ENCODE data around the gene ARHGAP4.

ARHGAP4 gene

DNA sequence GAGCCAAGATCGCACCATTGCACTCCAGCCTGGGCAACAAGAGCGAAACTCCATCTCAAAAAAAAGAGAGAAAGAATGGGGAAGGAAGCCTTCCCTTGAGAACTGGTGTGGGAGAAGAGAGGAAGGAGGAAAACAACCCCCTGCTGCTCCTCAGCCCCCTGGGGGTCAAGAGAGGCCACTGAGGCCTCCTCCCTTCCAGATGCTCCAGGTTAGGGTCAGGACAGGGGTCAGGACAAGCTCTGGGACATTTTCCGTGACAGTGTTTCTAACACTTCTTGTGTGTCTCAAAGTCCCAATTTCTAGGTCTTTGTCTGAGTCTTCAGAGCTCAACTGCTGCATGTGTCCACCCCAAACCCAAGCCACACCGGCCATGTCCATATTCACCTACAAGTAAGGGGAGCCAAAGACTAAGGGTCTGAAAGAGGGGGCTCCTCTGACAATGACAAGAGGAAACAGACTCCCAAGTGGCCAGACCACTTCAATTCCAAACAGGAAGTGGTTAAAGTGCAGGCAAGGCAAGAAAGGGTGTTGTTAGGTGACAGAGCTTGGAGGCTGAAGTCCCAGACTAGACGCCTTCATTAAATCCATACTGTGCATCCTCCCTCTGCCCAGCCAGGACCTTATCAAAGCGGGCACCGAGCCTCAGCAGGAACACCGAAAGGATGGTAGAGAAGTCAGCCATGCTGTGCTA lies 48.3 kb downstream of the ARHGAP4 start:
- DNase-seq, result no peak

DNA sequence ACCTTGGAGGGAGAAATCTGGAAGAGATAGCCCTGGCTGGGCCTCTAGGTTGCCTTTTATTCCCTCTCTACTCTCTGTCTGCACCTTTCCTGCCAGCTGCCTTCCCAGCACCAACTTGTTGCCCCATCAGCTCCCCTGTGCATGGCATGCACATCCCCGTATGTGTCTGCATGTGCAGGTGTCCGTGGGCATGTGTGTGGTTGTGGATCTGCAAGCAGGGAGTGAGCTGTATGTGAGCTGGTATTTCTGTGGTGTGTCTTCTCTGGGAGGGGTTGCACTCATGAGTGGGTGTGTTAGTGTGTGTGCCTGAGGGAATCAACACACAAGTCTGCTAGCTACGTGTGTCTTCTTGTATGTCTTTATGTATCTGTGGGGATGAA lies 50.0 kb downstream of the ARHGAP4 start:
- DNase-seq, result no peak

DNA sequence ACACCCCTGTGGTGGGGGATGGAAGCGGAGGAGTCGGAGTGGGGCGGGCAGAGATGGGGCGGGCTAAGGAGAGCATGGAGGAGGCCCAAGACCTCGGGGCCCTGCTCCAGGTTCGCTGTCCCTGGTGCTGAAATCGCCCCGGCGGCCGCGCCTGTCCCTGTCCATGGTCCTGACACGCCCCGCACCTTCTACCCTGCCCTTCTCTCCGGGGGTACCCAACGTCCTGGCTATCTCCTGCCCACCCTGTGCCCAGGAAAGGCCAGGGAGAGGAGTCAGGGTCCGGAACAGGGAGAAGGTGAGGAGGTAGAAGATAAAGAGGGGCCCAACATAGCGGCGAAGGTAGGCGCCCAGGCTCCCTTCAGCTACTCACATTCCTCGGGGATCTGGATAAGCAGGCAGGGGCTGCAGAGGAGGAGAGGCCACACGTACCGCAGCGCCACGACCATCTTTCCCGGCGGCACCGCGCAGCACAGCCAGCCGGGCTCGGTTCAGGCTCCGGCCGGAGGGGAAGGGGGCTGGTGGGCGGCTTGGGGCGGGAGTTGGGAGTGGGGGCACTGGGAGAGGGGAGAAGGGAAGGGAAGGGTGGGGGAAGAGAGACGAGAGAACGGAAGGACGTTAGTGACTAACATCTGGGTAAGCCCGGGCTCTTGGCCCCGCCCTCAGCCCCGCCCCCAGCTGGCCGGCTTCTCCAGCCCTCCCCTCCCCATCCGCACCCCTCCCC lies 50.5 kb downstream of the ARHGAP4 start:
- no peak for DNase-seq

DNA sequence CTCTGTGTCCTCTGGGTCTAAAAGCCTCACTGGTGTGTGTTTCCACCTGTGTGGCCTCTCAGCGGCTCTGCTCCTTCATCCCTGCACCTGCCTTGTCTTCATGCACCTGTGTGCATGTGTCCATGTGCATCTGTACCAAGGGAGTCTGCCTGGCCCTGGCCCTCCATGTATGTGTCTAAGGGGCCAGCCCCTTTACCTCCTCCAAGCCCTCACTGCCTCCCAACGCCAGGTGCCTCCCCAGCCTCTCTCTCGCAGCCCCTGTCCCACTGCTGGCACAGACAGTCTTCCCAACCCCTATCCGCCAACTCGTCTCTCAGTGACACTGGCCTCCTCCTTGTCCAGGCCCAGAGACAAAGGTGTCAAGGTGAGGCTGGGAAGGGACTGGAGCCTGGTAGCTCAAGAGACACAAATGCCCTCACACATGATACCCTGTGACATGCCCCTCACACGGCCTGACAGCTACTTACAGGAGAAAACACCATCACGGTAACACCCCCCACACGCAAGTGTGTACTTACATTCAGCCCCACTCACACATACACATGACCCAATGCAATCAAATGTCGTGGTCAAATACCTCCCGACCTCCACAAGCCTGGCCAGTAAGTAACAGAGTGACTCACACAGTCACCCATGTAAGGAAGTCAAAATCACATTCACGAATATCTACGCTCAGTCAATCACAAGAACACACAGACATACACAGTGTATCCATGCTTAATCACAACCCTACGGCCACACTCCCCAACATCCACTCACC lies 51.5 kb downstream of the ARHGAP4 start:
- DNase-seq, result no peak

DNA sequence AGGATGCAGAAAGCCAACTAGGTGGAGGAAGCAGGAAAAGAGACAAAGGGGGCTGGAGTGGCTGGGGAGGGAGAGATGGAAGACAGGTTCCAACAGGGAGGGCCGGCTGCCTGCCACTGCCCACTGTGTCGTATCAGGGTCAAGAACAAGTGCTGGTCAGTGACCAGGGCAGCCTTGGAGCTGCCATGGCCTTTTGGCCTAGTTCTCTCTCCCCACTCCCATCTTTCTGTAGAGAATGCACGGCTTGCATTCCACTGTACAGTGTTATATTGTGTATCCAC lies 52.0 kb downstream of the ARHGAP4 start:
- no peak for DNase-seq

DNA sequence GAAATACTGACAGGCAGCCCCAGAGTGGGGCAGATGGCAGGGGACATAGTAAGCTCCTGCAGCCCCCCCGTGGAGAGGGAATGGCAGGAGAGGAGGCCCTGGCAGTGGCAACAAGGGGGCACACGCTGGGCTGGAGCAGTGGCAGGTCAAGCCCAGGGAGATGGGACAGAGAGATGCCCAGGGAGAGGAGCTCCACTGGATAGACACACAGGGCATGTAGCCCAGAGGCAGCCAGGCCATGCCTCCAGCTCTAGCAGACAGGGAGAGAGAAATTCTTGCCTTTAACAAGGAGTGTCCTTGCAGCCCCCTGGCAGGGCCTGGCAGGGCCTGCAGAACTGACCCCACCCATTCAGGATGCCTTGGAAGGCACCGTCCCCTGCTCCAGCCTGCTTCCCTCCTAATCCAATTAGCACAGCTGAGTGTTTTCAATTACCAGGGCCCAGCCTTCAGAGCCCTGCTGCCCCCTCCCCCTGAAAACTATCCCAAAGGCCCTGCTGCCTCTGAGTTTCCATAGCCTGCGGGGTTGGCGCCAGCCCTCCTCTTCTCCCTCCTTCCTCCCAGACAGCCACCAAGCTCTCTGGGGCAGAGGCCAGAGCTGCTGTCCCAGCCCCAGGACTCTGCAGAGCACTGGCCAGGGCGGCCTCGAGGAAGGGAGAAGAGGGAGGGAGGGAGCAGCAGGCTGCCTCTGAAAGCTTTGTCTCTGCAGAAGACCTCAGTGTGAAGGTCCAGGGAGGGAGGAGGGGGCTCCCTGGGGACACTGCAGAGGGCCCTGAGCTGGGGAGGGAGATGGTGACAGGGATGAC lies 52.6 kb downstream of the ARHGAP4 start:
- no peak for DNase-seq

DNA sequence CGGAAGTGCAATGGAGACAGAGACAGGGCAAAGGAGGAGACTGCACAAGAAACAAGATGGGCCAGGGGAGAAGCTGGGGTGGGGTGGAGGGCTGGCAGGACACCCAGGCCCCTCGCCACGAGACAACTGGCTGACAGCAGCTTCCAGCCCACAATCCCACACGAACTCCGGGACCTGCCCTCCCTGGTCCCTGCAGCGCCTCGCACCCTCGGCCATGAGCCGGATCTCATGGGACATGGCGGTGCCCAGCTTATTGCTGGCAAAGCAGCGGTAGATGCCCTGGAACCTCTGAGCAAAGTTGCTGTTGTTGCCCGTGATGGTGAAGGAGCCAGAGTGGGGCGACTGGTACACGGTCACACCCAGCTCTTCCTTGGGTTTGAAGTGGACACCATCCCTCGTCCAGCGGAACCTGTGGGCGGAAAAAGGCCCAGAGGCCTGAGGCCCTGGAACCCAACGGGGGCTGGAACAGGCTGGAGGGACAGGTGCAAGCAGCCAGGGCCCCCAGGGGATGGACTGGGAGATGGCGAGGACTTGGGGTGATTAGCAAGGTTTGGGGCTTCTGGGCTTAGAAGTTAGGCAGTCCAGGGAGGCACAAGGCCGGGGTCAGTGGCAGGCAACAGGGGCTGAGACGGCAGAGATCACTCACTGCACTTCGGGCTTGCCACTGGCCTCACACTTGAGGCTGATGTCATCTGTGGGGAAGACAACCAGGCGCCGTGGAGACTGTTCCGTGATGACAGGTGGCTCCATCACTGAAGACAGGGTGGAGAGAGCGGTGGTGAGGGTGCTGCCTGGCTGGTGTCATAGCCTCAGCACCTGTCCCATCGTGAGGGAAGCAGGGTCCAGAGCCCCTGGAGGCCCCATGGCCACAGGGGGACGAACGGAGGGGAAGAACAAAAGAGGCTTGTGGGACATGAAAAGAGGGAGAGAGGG lies 53.9 kb downstream of the ARHGAP4 start:
- DNase-seq, result no peak

DNA sequence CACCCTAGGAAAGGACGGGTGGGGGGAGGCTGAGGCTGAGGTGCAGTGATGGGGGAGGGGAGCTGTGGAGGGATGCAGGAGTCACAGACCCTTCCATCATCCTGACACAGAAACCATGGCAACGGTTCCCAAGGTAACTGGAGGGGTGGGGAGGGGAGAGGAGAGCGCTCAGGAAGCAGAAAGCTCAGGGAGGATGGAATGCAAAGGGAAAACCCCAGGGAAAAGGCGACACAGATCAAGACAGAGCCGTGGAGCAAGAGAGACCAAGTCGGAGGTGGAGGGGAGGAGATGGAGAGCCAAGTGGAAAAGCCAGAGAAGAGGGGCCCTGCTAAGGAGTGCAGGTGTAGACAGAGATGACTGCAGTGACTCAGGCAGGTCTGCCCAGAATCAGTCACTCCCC lies 54.6 kb downstream of the ARHGAP4 start:
- no peak for DNase-seq

DNA sequence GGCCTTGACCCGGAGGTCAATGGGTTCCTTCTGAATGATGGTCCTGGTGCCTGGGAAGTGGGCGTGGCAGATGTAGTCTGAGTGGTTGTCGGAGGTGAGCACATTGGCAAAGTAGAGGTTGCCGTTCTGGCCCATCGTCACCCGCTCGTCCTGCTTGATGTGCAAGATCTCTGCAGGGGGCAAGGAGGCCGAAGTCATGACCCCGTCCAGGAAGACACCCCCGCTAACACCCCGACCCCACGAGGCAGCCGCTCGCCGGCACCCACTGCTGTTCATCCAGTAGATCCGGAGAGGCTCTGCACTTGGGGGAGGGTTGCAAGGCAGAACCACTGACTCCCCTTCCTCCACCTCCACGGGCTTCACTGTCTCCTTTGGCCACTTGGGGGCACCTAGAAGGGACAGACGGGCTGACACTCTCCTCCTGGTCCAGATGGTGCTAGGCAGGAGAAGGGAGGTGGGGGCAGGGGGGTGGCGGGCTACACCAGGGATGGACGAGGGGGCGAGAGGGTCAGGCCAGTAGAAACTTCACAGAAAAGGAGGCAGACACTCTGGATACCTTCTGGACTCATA lies 55.2 kb downstream of the ARHGAP4 start:
- no peak for DNase-seq

DNA sequence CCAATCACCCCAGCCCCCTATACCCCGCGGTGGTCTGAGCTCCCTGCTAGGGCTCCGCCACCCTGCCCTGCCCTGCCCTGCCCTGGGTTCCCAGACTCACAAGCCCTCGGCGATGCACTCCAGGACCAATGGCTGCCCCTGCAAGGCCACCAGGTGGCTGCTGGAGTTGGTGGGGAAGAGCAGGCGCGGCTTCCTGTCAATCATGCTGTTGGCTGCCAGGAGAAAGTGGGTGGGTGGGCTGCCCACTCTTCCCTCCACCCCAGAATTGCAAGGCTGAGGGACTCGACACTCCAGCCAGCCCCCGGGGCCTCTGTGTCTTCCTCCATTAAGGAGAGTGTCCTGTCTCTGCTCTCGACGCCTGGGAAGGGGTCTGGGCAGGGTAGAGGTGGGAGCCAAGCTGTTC lies 55.8 kb downstream of the ARHGAP4 start:
- DNase-seq, result no peak

DNA sequence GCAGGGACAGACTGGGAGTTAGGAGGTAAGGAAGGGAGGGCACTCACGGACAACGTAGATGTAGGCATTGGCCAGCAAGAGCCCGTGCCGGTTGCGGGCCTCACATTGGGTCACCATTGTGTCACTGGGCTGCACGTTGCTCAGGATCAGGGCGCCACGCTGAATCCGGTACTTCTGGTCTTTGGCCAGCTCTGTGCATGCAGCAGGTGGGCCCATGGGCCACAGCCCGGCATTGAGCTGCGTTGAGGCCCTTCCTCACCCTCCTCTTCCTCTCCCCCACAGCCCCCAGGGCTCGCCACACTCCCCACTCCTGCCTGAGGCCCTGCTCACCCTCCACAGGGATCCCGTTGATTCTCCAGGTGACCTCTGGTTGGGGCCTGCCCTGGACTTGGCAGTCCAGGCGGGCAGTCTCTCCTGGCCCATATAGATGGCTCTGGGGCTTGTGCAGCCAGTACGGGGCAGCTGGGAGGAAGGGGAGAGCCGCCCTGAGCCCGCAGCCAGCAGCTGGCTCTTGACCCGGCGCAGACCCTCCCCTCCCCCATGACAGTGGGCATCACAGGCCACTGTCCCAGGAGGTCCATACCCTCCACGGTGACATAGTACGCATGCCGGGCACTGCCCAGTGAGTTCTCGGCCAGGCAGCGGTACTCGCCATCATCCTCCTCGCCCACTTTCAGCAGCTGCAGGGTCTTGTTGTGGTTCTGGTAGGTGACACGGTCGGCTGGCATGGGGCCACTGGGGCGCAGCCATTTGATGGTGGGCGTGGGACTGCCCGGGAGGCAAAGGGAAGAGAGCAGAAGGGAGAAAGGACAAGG lies 56.4 kb downstream of the ARHGAP4 start:
- no peak for DNase-seq

DNA sequence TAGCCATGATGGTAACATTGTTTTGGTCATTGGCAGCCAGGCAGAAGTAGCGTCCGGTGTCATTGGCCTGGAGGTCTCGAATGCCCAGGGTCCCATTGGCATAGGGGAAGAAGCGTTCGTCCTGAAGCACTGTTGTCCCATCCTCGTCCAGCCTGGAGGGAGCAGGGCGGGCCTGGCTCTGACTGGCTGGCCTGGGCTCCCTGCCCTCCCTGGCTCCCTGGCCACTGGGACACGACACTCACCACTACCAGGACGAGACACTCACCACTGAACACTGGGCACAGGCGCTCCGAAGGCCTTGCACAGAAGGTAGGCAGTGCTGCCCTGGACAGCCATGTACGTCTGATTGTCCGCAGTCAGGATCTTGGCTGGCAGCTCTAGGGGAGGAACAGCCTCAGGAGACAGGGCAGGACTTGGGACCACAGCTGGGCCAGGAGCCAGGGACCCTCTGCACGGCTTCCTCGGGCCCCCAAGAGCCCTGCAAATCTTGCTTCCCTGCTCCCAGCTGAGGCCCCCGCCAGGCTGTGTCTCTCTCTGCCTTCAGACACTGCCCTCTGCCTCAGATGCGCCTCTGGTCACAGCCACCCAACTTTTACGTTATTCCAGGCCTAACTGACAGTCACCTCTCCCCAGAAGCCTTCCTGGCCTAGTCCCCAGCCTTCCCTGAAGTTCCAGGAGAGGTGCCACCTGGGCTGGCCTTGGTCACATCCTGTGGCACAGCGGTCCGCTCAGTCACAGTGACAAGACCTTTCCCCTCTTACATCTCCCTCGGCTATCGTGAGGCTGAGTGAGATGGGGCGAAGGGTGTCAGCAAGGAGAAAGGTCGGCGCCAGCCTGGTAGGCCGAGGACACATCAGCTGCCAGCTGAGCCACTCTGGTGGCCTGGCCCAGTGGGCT lies 57.2 kb downstream of the ARHGAP4 start:
- no peak for DNase-seq

DNA sequence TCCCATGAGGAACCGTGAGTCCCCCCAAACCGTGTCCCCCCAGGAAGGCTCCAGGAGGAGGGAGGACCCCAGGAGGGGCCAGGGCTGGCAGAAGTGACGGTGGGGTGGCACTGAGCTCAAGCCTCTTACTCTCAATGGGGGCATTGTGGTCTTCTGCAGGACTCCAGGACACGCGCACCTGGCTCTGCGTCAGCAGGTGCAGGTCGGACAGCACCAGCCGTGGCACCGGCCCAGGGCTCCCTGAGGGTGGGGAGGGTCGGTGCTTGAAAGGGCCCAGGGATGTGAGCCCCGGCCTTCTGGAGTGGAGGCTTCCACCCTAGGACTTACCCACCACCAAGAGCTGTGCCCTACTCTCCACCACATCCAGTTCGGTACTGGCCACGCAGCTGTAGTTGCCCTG lies 58.4 kb downstream of the ARHGAP4 start:
- no peak for DNase-seq

DNA sequence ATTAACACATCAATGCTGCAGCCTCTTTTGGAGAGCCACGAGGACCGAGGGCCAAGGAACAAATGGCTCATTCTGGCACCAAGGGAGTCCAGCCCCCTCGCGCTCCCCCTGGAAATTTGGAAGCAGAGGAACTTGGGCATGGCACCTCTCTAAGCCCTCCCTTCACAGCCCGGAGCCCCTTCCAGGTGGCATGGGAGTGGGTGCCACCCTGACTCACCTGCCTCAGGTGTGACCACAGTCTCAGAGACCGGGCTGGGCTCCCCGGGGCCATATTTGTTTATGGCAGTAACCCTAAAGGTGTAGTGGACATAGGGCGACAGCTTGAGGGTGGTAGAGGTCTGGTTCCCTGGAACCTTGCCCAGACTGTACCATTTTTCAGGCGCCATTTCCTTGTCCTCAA lies 58.9 kb downstream of the ARHGAP4 start:
- no peak for DNase-seq

DNA sequence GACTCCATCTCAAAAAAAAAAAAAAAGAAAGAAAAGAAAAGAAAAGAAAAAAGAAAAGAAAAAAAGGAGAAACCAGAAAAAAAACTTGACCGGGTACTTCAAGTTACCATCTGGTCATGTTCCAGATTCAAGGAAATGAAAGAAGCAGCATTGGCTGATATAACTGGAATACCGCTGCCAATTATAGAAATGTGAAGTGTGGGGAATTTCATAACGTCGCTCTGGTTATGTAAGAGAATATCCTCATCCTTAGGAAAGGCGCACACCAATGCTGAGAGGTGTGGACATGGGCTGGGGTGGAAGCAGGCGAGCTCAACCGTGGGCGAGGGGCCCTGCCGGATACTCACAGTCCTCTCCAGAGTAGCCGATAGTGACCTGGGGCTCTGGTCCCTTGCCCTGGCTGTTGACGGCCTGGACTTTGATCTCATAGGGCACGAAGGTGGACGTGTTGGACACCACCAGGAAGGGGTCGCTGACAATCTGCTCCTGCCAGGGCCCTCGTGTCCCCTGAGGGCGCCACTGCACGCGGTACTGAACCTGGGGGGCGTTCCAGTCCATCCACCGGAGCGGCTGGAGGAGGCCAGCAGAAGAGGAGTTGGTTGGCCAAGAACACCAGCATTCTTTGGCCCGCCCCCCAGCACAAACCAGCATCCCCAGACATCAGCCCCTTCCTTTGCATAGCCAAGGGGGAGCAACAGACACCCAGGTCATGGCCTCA lies 59.6 kb downstream of the ARHGAP4 start:
- DNase-seq, result no peak

DNA sequence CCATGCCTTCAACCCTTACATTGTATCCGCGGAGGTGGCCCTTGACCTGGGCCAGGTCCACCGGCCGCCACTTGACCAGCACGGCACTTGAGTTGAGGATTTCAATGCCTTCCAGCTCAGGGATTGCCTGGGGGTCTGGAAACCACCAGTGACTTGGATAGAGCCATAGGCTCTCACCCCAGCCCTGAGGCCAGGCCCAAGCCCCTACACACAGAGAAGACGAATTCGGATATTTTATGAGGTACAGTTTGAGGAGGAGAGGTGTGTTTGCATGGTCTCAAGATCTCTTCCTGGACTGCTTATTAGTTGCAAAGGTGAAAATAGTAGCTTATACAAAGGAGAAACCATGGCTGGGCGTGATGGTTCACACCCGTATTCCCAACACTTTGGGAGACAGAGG lies 60.4 kb downstream of the ARHGAP4 start:
- DNase-seq, result no peak

DNA sequence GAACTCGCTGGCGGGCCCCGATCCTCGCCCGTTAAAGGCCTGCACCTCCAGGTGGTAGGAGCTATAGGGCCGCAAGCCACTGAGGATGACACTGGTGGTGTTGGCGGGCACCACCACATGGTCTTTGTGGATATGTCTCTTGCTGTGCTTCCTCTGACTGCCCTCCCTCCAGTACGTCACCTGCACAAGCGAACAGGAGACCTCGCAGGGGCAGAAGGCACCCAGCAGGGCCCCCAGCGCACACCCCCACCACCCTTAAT lies 60.8 kb downstream of the ARHGAP4 start:
- no peak for DNase-seq

DNA sequence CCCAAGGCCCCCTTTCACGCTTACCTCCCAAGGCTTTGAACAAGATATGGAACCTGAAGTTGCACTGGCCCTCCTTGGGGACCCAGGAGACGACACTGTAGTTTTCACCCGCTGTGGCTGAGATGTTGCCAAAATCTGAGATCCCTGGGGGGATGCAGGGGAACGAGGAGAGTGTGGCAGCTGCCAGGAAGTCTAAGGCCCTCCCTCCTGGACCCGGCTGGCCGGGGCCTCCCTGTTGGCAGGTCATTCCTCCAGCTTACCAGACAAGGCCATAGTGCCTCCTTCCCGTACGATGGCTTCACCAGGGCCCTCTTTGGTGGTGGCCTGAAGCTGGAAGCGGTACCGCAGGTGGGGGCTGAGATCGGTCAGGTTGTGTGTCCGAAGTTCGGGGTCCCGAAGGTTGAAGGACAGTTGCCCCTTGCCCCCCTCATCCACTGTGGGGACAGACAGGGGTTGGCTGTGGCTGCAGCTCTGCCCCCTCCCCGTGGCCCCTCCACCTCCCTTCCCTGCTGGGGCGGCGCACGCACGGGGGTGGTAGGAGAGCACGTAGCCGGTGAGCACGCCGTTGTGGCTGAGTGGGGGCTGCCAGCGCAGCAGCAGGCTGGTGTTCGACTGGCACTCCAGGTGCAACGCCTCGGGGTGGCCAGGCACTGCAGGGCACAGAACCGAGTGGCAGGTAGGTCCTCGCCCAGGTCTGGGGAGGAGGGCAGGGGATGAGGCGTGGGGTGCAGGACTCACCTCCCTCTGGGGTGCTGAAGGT lies 61.3 kb downstream of the ARHGAP4 start:
- no peak for DNase-seq

DNA sequence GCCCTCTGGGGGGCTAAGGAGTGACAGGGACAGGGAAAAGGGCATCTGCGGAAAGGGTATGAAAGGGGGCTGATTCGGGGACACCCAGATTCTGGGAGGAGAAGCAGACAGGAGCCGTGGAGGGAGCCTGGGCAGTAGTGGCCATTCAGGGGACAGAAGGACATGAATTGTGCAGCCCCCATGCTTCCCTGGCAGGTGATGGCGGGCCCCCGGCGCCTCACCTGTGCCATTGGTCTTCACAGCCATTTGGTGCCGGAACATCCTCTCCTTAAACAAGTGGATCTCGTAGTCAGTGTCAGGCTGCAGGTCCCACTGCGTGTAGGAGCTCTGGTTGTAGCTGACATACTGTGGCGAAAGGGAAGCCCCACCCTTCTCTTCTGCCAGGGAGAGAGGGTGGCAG lies 62.0 kb downstream of the ARHGAP4 start:
- no peak for DNase-seq

Data from NCI-H2171 treated with DMSO at 0.1 percent for 48 hours (cell line).